Right renal pelvis (tissue), 4 donors: ENCODE measurements around the gene MAN1C1. TPM values are rescaled to one million over a fixed set of nuclear protein-coding genes. Genes with fewer than 3 reads are reported as not detected.
A peak's percentile ranks its signal among the peaks of the same experiment; 100 is the strongest.

Experiments
- DNase-seq, 4 donors: peaks; one replicate each; pipeline ENCODE4 v3.0.0-alpha.2; 2013; ENCODE audit warnings: low read depth in 4 of 4, low spot score in 3 of 4, missing footprints in 1 of 4
- polyA plus RNA-seq, 4 donors: library from polyadenylated mRNA; unstranded; fragments of 120-200 nt; gene quantifications; one replicate each; pipeline ENCODE4 v1.2.1, GENCODE V29; 2013; ENCODE audit not compliant: insufficient read length in 4 of 4

The MAN1C1 gene
- polyA plus RNA-seq, 4 donors: 16.2 to 18.7 (median 17.5) TPM

DNA sequence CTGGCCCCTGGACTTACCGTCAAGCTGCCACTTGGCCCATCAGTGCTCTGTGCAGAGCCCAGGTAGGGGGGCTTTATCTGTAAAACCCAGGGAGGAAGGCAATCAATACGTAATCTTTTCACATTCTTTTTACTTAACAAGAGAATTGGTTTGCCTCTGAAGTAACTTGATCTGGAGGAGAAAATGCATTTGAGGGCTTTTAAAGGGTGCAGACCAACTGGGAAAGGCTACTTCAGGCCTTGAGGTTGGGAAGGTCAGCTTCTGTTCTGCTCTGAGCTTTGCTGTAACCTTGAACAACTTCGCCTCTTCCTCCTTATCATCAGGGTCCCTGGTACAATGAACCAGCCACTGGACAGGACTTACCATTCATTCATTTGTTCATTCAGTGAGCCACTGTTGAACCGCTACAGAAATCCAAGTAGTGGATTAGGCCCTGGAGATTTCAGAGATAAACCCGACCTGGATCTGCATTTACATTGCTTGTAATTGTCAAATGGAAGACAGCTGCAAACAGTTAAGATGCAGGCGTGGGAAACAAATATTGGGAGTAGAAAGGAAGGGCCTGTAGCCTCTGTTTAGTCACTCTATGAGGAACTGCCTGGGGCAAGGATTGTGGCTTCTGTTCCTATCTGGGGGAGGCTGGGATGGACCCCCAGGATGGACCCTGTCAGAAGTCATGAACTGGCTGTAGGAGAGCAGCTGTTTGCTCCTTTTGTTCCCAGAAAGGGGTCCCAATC is 90.9 kb downstream of the MAN1C1 start:
- DNase-seq: no peak

DNA sequence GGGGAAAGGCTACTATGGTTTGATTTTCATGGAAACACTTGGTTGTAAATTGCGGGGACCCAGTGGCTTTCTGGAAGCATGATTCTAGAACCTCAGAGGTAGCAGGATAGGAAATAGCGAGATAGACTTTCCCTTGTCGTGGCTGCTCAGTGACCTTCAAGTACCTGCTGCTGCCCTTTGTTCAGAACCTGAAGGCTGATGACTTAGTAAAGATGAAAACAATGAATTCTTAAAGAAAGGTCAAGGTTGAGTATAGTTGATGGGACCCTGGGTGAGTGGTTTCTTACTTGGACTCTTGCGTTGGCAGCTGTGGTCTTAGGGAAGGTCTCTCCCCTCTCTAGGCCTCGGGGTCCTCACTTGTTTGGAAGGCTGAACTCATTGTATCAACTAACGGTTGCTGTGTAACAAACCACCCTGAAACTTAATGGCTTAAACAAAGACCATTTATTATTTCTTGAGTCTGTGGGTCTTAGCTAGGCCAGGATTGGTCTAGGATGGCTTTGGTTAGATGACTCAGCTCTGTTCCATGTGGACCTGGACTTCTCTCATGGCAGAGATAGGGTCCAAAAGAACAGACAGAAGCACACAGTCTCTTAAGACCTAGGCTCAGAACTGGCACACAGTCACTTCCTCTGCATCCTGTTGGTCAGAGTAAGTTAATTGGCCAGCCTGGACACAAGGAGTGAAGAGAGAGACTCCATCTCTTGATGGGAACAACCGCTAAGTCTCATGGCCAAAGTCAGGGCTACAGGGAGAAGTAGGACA is 94.2 kb downstream of the MAN1C1 start:
- no peak for DNase-seq

DNA sequence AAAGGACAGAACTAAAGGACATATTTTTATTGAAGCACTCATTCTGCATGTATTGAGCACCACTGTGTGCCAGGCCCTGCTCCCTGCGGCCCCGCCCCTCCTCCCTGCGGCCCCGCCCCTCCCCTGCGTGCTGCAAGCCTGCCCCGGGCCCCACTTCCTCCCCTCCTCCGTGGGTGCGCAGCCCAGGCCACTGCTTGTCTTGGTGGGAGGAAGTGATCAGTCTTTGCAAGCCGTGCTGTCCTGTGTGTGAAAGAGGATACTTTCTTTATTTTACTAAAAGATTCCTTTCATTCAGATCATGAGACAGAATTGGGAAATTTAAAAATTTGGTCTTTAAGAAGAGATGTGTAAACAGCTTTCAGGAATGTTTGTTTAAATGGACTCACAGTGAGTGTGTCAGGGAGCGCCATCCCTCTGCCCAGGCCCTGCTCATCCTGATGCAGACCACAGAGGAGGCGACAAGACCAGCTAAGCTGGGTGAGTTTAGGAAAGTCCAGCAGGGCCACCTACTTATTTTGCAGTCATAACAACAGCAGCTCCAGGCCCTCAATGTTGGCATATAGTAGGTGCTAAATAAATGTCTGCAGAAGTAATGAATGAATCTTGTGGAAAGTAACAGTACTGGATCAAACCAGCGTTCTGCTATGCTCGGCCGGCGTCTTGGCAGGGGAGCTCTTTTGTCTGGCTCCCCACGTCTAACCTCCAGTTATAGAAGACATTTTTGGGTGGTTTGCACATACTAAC is 95.1 kb downstream of the MAN1C1 start:
- no peak for DNase-seq

DNA sequence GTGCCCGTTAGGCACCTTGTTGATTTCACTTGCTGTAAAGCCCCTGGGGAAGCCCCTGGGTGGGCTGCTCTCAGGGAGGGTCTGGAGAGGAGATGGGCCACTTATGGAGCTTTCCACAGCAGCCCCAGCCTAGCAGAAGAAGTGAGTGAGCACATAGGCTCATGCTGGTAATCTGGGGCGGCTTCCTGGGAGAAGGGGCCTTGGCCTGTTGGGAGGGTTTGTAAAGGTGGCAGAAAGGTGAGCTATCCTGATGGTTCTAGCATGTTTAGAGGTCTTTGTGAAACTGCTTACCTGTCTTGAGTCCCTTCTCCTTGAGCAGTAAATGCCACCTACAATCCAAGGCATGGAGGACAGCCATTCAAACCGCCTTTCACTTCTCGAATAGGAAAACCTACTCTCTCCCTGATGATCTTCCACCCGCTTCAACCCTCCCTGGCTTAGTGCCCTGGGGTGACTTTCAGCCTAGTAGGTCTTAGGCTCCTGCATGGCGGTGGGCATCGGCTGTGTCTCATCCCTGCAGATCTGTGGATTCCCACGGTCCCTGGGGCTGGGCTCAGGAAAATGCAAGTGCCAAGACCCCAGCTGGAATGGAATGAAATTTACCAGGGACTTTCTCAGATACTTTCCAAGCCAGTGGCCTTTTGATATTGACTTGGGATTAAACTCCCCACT is 95.8 kb downstream of the MAN1C1 start:
- no peak for DNase-seq

GRCh38 chr1:25713961-25714360 is 97.4 kb downstream of the MAN1C1 start:
- no peak for DNase-seq

DNA sequence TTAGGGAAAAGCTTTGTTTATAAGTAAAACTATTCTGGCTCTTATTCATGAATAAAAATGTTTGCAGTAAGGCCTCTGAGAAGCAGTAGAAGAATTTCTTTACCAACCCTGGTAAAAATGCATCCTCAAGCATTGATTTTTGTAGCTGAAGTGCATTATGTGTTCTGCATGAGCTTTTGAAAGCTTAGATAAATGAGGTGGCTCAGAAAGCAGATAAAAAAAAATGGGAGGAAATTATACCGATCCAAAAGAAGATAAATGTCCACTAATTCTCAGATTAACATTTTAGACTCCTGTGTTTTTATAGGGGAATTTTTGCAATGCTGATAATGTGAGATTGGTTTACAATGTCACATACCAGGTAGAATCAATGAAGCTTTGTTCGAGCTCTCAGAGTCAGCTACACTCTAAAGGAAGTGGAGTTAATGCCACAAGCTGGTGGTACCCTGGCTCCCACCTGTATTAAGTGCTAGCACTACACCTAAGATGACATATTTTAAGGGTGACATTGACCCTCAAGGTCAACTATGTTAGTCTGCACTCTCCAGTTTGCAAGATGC is 97.9 kb downstream of the MAN1C1 start:
- no peak for DNase-seq

GRCh38 chr1:25715888-25716287 is 99.3 kb downstream of the MAN1C1 start:
- DNase-seq: no peak

- DNase-seq: no peak
These were observed 99.7 kb downstream of the MAN1C1 start for GRCh38 chr1:25716320-25716719.

DNA sequence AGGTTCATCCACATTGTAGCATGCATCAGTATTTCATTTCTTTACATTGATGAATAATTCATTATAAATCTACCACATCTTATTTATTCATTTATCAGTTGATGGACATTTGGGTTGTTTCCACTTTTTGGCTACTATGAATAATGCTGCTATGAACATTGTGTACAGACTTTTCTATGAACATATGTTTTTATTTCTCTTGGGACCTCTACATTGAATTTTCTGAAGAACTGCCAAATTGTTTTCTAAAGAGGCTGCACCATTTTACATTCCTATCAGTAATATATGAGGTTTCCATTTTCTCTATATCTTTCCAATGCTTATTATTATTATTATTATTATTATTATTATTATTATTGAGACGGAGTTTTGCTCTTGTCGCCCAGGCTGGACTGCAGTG is 102.1 kb downstream of the MAN1C1 start:
- no peak for DNase-seq

DNA sequence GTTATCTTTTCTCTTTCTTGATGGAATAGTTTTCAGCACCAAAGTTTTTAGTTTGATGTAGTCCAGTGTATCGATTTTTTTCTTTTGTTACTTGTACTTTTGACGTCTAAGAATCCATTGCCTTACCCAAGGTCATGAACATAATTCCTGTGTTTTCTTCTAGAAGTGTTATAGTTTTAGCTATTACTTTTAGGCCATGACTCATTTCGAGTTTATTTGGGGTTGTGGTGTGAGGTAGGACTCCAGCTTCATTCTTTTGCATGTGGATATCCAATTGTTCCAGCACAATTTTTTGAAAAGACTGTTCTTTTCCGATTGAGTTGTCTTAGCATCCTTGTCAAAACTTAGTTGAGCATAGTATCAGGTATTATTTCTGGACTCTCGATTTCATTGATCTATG is 104.0 kb downstream of the MAN1C1 start:
- DNase-seq: no peak

DNA sequence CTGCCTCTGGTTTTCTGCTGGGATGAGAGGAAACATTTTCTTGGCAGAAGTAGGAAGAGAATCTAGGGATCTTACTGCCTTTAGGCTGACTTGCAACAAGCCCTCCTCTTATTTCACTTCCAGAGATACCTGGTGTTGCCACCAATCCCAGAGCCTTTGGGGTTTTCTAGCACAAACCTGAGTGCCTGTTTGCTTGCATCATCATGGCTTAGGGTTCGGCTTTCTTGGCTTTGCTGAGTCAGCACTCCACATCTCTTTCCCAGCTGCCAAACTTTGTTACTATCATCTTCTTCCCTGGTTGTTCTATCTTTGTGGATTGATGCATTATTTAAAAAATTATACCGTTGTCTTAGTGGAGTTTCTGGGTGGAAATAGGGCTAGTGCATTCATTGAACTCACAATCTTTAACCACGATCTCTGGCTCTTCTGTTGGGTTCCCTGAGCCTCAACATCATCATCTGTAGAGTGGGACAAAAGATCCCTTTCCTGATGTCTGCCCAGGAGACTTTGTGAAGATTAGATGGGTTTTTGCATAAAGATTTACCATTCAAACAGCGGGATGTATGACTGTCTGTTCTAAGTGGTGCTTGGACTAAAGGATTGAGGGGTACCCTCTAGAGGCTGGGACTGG is 106.8 kb downstream of the MAN1C1 start:
- DNase-seq: no peak

DNA sequence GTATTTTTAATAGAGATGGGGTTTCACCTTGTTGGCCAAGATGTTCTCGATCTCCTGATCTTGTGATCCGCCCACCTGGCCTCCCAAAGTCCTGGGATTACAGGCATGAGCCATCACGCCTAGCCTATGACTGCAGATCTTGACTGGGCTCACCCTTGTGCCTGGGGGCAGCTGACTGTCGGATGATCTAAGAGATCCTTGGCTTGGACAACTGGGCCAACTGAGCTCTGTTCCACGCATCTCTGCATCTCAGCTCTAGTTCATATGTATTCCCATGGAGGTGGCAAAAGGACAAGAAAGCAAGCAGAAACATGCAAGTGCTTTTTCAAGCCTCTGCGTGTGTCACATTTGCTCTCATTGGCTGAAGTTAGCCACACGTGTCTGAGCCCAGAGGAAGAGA is 107.6 kb downstream of the MAN1C1 start:
- DNase-seq: no peak

- no peak for DNase-seq
These were observed 108.4 kb downstream of the MAN1C1 start for GRCh38 chr1:25724966-25725365.

GRCh38 chr1:25725482-25725881 is 108.9 kb downstream of the MAN1C1 start:
- DNase-seq: no peak

GRCh38 chr1:25727088-25727487 is 110.5 kb downstream of the MAN1C1 start:
- DNase-seq: no peak

GRCh38 chr1:25727635-25728286 is 111.2 kb downstream of the MAN1C1 start:
- peak in 1 of 4 donors; percentile 46 for DNase-seq

GRCh38 chr1:25728301-25728935 is 111.8 kb downstream of the MAN1C1 start:
- no peak for DNase-seq

DNA sequence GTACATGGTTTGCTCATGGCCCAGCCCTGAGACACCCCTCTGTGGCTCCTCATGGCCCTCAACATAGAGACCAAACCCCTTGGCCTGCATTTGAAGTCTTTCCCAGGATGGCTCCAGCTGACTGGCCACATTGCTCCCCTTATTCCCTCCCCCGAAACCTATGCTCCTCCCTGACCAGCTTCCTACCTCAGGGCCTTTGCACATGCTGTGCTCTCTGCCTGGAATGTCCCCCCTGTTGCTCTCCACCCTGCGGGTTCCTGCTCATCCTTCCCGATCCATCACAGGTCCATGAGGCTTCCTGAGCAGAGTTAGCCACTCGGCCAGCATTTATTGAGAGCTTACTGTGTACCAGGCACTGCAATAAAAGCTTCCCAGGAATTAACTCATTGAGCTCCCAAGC is 112.5 kb downstream of the MAN1C1 start:
- DNase-seq: no peak
